Thoracic aorta (tissue), 2 donors: ENCODE results near the gene S100A4. TPM values are rescaled to one million over a fixed set of nuclear protein-coding genes. Genes with fewer than 3 reads are reported as not detected.

Source experiments
- ATAC-seq: fragments of 150-250 bp; one replicate; pipeline ENCODE4 v1.8.0; 2017; ENCODE audit warnings: low read depth; ENCODE audit not compliant: insufficient number of reproducible peaks, low FRiP score
- DNase-seq: peaks from one replicate; pipeline ENCODE4 v3.0.0-alpha.2; 2020; ENCODE audit warnings: low spot score
- H3K27ac ChIP-seq, 2 donors: fragments of 200-600 bp; sonication (generic); 1 replicate in 1 of 2; 2 replicates in 1 of 2; pipeline ENCODE4 v1.5.1; 2016; ENCODE audit warnings: mild to moderate bottlenecking in 2 of 2, moderate library complexity in 2 of 2
- H3K27me3 ChIP-seq: fragments of 200-600 bp; sonication (generic); replicated peaks from 2 replicates; pipeline ENCODE4 v1.6.0; 2016; ENCODE audit warnings: mild to moderate bottlenecking; ENCODE audit not compliant: insufficient read depth
- H3K36me3 ChIP-seq: fragments of 200-600 bp; sonication (generic); one replicate; pipeline ENCODE4 v1.5.1; 2016
- H3K4me1 ChIP-seq, 2 donors: fragments of 200-600 bp; sonication (generic); 1 replicate in 1 of 2; 2 replicates in 1 of 2; pipeline versions ENCODE4 v1.5.1 to v1.6.0; 2016; ENCODE audit warnings: low read depth in 2 of 2, mild to moderate bottlenecking in 1 of 2; ENCODE audit not compliant: control insufficient read depth in 1 of 2
- H3K4me3 ChIP-seq: fragments of 200-600 bp; sonication (generic); 2 replicates; pipeline ENCODE4 v1.5.1; 2016; ENCODE audit warnings: mild to moderate bottlenecking
- H3K9me3 ChIP-seq: fragments of 200-600 bp; sonication (generic); 2 replicates; pipeline ENCODE4 v1.5.1; 2016
- total RNA-seq, 2 donors: library from RNA; depleted of rRNA; stranded (reverse); fragments of >200 nt; gene quantifications; one replicate each; pipeline versions ENCODE4 v1.1.0 to v1.2.3, GENCODE V29; 2016
- TF ChIP-seq, protein P1 (sequence below): fragments of 200-600 bp; sonication (generic); IDR thresholded peaks from one replicate; pipeline ENCODE4 v1.5.1; 2019; ENCODE audit warnings: antibody characterized with exemption

S100A4 gene
- total RNA-seq, 2 donors from 2014 or later: 514 to 1,429 TPM

DNA sequence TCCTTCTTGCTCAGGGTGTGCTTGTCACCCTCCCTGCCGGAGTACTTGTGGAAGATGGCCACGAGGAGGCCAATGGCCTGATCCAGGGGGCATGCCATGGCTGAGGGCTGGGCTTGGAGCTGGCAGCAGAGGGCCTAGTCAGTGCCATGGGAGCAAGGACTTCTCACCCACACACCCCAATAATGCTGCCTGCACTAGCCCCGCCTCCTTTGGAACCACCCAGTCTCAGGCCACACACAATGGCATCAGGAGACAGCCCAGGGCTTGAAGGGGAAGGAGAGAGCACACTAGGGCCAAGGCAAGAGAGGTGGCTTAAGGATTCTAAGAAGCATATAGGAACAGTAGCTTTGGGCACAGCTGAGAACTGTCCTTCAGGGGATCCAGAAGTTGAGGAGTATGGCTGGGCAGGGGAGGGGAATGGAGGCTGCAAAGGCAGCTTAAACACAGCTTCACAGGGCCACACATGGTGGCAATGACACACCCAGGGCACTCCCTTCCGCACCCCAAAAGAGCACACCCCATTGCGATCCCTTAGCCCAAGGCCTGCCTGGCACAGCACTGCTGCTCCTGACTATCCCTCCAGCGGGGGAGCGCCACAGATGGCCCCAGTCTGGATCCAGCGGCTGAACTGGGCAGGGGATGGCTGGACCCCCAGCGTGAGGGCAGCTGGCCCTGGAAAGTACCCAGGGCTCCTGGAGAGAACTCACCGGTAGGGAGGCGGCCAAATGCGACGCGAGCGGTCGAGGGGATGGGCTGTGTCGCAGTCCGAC, 10.2 kb downstream of the S100A4 start, which contains the start of gene S100A6:
Gene S100A6, minus strand, starts transcription at position 750 of the 770 bp plus-strand sequence. Its CDS starts 652 bp downstream, at position 98.
- ATAC-seq (peak; percentile 45), DNase-seq (peak; percentile 48)
- no peaks in the 10 kb centered on the region for H3K9me3 ChIP-seq
- TF ChIP-seq, protein P1, sequence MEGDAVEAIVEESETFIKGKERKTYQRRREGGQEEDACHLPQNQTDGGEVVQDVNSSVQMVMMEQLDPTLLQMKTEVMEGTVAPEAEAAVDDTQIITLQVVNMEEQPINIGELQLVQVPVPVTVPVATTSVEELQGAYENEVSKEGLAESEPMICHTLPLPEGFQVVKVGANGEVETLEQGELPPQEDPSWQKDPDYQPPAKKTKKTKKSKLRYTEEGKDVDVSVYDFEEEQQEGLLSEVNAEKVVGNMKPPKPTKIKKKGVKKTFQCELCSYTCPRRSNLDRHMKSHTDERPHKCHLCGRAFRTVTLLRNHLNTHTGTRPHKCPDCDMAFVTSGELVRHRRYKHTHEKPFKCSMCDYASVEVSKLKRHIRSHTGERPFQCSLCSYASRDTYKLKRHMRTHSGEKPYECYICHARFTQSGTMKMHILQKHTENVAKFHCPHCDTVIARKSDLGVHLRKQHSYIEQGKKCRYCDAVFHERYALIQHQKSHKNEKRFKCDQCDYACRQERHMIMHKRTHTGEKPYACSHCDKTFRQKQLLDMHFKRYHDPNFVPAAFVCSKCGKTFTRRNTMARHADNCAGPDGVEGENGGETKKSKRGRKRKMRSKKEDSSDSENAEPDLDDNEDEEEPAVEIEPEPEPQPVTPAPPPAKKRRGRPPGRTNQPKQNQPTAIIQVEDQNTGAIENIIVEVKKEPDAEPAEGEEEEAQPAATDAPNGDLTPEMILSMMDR: peak; percentile 34
- no peaks in the 10 kb centered on the region for H3K36me3 ChIP-seq
- H3K27ac ChIP-seq: peak within 1 kb of the TSS; percentile 100
- H3K27me3 ChIP-seq: no peaks in the 10 kb centered on the region
- peak within 1 kb of the TSS; percentile 89 for H3K4me3 ChIP-seq
- peaks cover 0 to 51% of the 10 kb centered on the region in 2 donors for H3K4me1 ChIP-seq

DNA sequence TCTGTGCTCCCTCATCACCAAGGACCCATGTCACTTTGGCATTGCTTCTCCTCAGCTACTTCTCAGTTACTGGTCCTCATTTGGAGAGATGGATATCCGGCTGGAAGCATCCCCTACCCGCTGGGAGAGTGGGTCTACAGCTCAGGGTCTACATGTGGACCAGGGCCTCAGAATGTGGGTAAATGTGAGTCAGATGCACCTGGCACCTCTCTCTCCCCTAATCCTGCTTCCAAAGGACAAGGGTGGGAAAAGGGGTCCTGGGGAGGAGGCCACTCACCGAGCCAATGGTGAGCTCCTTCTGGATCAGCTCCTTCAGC, 10.7 kb downstream of the S100A4 start:
- peaks cover 0 to 51% of the 10 kb centered on the region in 2 donors for H3K4me1 ChIP-seq
- peak overlapping the region; percentile 100 for H3K27ac ChIP-seq
- ATAC-seq: no peak
- TF ChIP-seq, protein P1: no peak
- H3K27me3 ChIP-seq: no peaks in the 10 kb centered on the region
- no peak for DNase-seq
- H3K36me3 ChIP-seq: no peaks in the 10 kb centered on the region
- no peaks in the 10 kb centered on the region for H3K9me3 ChIP-seq
- peak overlapping the region; percentile 89 for H3K4me3 ChIP-seq

DNA sequence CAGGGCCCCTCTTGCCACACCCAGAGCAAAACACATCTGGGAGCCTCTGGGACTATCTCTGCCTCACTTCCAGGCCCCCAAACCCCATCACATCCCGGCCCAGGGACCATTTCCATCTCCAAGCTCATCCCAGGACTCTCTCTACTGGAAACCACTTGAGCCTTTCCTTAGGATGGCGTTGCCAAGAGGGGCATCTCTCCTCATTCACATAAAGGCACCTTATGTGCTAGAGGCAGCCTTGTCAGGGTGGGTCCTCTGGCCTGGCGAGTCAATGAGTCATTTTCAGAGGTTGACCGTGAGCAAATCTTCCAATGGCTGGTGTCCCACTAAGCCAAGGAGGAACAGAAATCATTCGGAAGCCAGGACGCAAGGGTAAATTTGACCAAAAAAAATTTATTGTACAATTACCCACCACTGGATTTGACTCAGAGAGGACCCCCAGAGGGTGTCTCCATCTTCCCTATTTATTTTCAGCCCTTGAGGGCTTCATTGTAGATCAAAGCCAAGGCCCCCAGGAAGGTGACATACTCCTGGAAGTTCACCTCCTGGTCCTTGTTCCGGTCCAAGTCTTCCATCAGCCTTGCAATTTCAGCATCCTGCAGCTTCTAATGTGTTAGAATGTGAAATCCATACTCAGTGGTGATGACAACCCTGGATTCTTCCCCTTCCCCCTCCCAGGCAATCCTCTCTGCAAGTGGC, 11.2 kb downstream of the S100A4 start:
- H3K4me3 ChIP-seq: peak overlapping the region; percentile 89
- DNase-seq (no peak), ATAC-seq (no peak)
- TF ChIP-seq, protein P1: no peak
- H3K36me3 ChIP-seq: no peaks in the 10 kb centered on the region
- peaks cover 0 to 51% of the 10 kb centered on the region in 2 donors for H3K4me1 ChIP-seq
- H3K9me3 ChIP-seq: no peaks in the 10 kb centered on the region
- peak overlapping the region; percentile 100 for H3K27ac ChIP-seq
- H3K27me3 ChIP-seq: no peaks in the 10 kb centered on the region

DNA sequence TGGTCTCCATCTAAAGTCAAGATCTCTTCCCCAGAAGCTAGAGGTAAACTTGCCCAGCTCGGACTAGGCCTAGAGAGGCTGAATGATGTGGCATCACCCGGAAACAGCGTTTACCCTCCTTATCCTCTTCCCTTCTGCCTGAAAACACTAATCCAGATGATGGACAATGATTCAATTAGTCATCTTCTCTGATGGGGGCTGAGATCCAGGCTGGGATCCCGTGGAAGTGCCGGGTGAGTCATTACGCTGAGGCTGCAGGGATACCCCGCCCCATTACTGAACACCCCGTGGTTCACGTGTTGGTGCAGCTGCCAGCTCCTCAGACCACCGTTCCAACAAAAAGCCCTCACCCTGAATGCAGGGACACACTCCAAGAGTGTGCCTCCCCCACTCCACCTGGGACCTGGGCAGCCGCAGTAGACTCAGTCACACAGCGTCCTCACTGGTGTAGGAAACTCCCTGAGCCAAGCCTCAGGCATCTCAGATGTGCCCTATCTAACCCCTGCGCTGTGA, 11.9 kb downstream of the S100A4 start:
- peak; percentile 19 for ATAC-seq
- Histone ChIP-seq H3K9me3 (no peaks in the 10 kb centered on the region), H3K4me1 (peaks cover 0 to 51% of the 10 kb centered on the region in 2 donors), H3K27me3 (no peaks in the 10 kb centered on the region), H3K4me3 (peak overlapping the region; percentile 89), H3K27ac (peak overlapping the region; percentile 100), H3K36me3 (no peaks in the 10 kb centered on the region)
- DNase-seq: peak; percentile 51
- TF ChIP-seq, protein P1: no peak
